Chondrocyte (in vitro differentiated cells): ENCODE results near the gene DLG2. TPM values are rescaled to one million over a fixed set of nuclear protein-coding genes. Genes with fewer than 3 reads are reported as not detected.

ENCODE experiments used
- DNase-seq: peaks from one replicate; pipeline ENCODE4 v3.0.0; 2021; ENCODE audit warnings: mixed read lengths, low spot score
- H3K27ac Mint-ChIP-seq: one replicate; pipeline ENCODE4 v1.8.0; 2021; ENCODE audit warnings: mild to moderate bottlenecking, moderate library complexity, mixed read lengths; ENCODE audit not compliant: unreplicated experiment
- H3K27me3 Mint-ChIP-seq: 2 replicates; pipeline ENCODE4 v1.8.0; 2021; ENCODE audit warnings: low read depth, mixed read lengths
- H3K36me3 Mint-ChIP-seq: 2 replicates; pipeline ENCODE4 v1.8.0; 2021; ENCODE audit warnings: low read depth, mixed read lengths
- H3K4me1 Mint-ChIP-seq: 2 replicates; pipeline ENCODE4 v1.8.0; 2021; ENCODE audit warnings: low read depth, mild to moderate bottlenecking, mixed read lengths
- H3K4me3 Mint-ChIP-seq: one replicate; pipeline ENCODE4 v1.8.0; 2021; ENCODE audit warnings: mild to moderate bottlenecking, moderate library complexity, mixed read lengths; ENCODE audit not compliant: unreplicated experiment
- H3K9me3 Mint-ChIP-seq: 2 replicates; pipeline ENCODE4 v1.8.0; 2021; ENCODE audit warnings: low read depth, mixed read lengths
- CTCF ChIP-seq: fragments of 200-600 bp; sonication (generic); IDR thresholded peaks from 2 replicates; pipeline ENCODE4 v1.5.0; 2021; ENCODE audit warnings: antibody characterized with exemption, mild to moderate bottlenecking, moderate library complexity
- total RNA-seq: library from RNA; stranded (reverse); gene quantifications from 3 replicates; pipeline ENCODE4 v1.2.1, GENCODE V29; 2021

The DLG2 gene
- total RNA-seq, 1 donor from 2014 or later = 1.3 TPM

DNA sequence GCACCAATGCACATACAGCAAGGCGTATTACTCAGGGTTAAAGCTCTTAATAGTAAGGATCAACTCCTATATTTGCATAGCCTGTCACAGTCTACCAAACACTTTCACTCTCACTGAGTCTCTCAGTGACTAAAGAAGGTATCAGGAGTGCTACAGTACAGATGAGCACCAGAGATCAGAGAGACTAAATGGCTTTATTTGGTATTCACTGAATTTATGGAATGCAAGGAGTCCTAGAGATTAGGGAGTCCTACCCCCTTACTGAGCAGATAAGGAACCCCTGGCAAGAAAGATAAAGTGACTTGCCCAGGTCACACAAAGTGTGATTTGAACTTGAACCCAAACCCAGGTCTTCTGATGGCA is 1944.6 kb downstream of the DLG2 start:
- no peak for DNase-seq
- Mint-ChIP-seq H3K9me3 (no peaks in the 10 kb centered on the region), H3K4me1 (no peaks in the 10 kb centered on the region), H3K27ac (no peak overlapping the region), H3K36me3 (no peaks in the 10 kb centered on the region), H3K27me3 (peaks cover 24% of the 10 kb centered on the region), H3K4me3 (no peak overlapping the region)
- TF ChIP-seq CTCF = no peak

DNA sequence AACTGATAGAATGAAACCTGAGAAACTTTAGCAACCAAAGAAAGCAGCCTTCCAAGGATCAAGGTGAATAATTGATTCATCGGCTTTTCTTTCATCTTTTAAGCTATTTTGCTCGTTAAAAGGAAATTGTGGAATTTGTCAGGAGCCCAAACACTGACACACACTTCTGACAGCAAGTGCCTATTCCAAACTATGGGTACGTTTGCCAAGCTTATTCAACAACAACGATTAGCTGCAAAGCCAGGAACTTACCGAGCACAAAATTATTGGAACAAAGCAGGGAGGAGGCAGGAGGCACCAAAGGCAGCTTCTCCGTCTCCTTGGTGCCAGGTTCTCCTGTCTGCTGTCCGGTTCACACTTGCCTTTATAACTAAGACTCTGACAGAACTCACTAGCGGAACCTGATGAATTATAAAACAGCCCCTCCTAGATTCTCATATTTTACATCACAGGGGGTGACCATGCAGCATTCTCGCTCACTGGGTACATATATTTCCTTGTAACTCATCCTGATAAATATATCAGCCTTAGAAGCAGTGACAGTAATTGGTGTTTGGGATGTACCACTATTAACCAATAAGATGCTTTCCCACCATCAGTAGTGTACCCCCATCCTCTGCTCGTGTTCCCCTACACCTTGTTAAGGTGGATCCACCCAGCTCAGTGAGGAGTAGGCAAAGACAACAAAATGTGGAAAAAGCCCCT is 1945.1 kb downstream of the DLG2 start:
- TF ChIP-seq CTCF = no peak
- Mint-ChIP-seq H3K4me1 (no peaks in the 10 kb centered on the region), H3K4me3 (no peak overlapping the region), H3K27me3 (peaks cover 24% of the 10 kb centered on the region), H3K9me3 (no peaks in the 10 kb centered on the region), H3K27ac (no peak overlapping the region), H3K36me3 (no peaks in the 10 kb centered on the region)
- DNase-seq = no peak

DNA sequence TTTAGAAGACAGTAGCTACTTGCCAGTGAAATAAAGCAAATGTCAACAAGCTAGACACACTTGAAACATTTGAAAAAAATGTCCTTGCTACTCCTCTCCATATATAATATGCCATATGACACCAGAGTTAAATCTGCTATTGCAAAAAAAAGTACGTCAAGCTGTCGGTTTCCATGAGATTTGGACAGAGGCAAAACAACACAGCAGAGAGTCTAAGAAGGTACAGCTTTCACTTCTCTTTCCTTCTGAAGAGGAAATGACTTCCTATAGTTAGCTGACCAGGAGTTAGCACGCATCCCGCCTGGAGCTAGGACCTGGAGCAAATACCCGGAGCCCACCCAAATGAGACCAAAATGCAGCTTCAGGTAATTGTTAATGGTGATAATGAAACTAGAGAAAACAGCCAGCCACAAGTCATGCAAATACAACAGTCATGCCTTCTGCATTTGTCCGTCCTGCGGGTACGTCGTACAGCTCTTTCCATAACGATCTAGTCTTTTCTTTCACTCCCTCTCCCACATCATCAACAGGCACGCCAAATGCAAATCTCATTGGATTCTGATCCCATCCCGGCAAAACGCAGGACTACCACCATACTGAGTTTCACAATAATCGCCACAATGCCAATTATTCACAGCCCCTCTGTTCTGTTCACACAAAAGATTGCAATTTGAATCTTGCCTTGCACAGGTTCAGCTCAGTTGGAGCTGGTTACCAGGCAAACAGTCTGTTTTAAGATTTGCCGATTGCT is 1945.9 kb downstream of the DLG2 start:
- no peak overlapping the region for H3K4me3 Mint-ChIP-seq
- no peak overlapping the region for H3K27ac Mint-ChIP-seq

GRCh38 chr11:83680321-83680720 is 1946.8 kb downstream of the DLG2 start:
- Mint-ChIP-seq H3K9me3 (no peaks in the 10 kb centered on the region), H3K27me3 (peaks cover 25% of the 10 kb centered on the region), H3K36me3 (no peaks in the 10 kb centered on the region), H3K4me3 (no peak overlapping the region), H3K4me1 (no peaks in the 10 kb centered on the region), H3K27ac (no peak overlapping the region)
- TF ChIP-seq CTCF = no peak
- no peak for DNase-seq

More for the DNA sequence above, 1945.9 kb downstream of the DLG2 start:
- TF ChIP-seq CTCF = no peak
- Mint-ChIP-seq H3K9me3 (no peaks in the 10 kb centered on the region), H3K4me1 (no peaks in the 10 kb centered on the region), H3K36me3 (no peaks in the 10 kb centered on the region), H3K27me3 (peaks cover 24% of the 10 kb centered on the region)
- no peak for DNase-seq

DNA sequence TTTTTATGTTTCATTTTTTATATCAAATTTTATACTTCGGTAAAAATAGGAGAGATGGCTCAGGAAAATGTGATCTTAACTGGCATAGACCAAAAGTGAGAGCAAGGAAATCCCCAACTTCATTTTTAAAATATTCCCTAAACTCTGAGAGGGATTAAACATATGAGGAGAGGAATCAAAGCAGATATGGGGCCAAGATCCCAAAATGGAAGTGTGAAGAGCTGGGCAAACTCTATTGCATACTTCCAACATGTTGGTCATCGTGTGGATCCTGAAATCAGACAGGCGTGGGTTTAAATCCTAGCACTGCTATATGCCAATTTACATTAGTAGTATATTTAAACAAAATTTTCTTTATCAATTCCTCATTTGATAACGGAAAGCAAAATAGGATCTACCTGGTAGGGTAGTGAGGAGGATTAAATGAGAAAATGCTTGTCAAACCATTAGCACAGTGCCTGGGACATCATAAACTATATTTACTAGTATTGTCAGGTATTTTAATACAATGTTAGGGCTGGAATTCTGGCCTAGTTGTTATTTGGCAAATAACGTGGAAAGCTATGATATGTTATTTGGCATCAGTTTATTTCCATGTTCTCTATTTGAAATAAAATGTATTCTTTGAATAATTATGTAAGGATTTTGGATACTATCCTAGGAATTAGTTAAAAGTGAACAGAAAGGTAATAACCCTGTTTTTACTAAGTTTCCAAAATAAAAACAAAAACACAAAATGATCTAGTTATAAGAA is 1948.1 kb downstream of the DLG2 start:
- peaks cover 26% of the 10 kb centered on the region for H3K27me3 Mint-ChIP-seq
- H3K36me3 Mint-ChIP-seq = no peaks in the 10 kb centered on the region
- no peak overlapping the region for H3K27ac Mint-ChIP-seq
- DNase-seq = no peak
- TF ChIP-seq CTCF = no peak
- H3K4me1 Mint-ChIP-seq = no peaks in the 10 kb centered on the region
- H3K4me3 Mint-ChIP-seq = no peak overlapping the region
- H3K9me3 Mint-ChIP-seq = no peaks in the 10 kb centered on the region
